Cardiac muscle cell (in vitro differentiated cells and primary cell): Measurements from ENCODE around the gene ATXN3L. TPM values are rescaled to one million over a fixed set of nuclear protein-coding genes. Genes with fewer than 3 reads are reported as not detected.

Experiments
- DNase-seq, 2 donors: peaks; one replicate each; pipeline versions ENCODE4 v3.0.0 to v3.0.0-alpha.2; 2010 to 2017; ENCODE audit warnings: low read depth in 1 of 2, low spot score in 1 of 2
- H3K27ac ChIP-seq: fragments of 200-600 bp; sonication (generic); 2 replicates; pipeline ENCODE4 v1.5.1; 2016
- H3K27me3 ChIP-seq: fragments of 200-600 bp; sonication (generic); 2 replicates; pipeline ENCODE4 v1.6.0; 2016; ENCODE audit warnings: control low read depth
- H3K36me3 ChIP-seq: fragments of 200-600 bp; sonication (generic); 2 replicates; pipeline ENCODE4 v1.5.1; 2016; ENCODE audit warnings: control low read depth
- H3K4me1 ChIP-seq: fragments of 200-600 bp; sonication (generic); 2 replicates; pipeline ENCODE4 v1.8.1; 2017; ENCODE audit warnings: low read depth, mild to moderate bottlenecking, mixed run types
- H3K4me3 ChIP-seq: fragments of 200-600 bp; sonication (generic); 2 replicates; pipeline ENCODE4 v1.5.1; 2016; ENCODE audit warnings: mild to moderate bottlenecking
- H3K9me3 ChIP-seq: fragments of 200-600 bp; sonication (generic); 2 replicates; pipeline ENCODE4 v1.5.1; 2017; ENCODE audit warnings: low read depth, mild to moderate bottlenecking, control low read depth
- polyA plus RNA-seq: library from polyadenylated mRNA; unstranded; fragments of >200 nt; fragmentation: Nextera tagmentation; extraction: Ambion mirVana; gene quantifications from 2 replicates; pipeline ENCODE4 v1.2.1, GENCODE V29; 2016
- total RNA-seq: library from RNA; depleted of rRNA; stranded (reverse); fragments of >200 nt; gene quantifications from 2 replicates; pipeline ENCODE4 v1.2.3, GENCODE V29; 2016
- TF ChIP-seq, protein P1 (sequence below): IDR thresholded peaks from 2 replicates; pipeline ENCODE4 v1.5.1; 2012; ENCODE audit warnings: low read depth, mild to moderate bottlenecking, low read length

Gene ATXN3L
- total and polyA plus RNA-seq, 2 experiments from 2014 or later = not detected

DNA sequence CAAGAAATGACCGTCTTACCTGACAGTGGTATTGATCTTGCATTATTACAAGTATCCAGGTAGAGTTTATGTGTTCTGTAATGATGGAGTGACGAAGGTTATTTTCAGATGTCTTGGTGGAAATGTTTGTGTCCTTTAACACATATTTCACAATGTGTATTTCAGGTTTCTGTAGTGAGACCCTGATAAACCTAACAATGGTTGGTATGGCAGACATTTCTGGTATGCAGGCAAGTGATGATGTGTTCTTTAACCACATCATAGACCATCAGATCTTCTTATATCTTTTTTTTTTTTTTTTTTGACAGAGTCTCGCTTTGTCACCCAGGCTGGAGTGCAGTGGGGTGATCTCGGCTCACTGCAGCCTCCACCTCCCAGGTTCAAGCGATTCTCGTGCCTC is 14.6 kb upstream of the ATXN3L start:
- H3K4me1 ChIP-seq = no peaks in the 10 kb centered on the region
- no peak overlapping the region for H3K4me3 ChIP-seq
- TF ChIP-seq, protein P1, sequence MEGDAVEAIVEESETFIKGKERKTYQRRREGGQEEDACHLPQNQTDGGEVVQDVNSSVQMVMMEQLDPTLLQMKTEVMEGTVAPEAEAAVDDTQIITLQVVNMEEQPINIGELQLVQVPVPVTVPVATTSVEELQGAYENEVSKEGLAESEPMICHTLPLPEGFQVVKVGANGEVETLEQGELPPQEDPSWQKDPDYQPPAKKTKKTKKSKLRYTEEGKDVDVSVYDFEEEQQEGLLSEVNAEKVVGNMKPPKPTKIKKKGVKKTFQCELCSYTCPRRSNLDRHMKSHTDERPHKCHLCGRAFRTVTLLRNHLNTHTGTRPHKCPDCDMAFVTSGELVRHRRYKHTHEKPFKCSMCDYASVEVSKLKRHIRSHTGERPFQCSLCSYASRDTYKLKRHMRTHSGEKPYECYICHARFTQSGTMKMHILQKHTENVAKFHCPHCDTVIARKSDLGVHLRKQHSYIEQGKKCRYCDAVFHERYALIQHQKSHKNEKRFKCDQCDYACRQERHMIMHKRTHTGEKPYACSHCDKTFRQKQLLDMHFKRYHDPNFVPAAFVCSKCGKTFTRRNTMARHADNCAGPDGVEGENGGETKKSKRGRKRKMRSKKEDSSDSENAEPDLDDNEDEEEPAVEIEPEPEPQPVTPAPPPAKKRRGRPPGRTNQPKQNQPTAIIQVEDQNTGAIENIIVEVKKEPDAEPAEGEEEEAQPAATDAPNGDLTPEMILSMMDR = no peak
- H3K27me3 ChIP-seq = no peaks in the 10 kb centered on the region
- no peaks in the 10 kb centered on the region for H3K36me3 ChIP-seq
- DNase-seq = peak in 1 of 2 donors; percentile 21
- no peak overlapping the region for H3K27ac ChIP-seq
- no peaks in the 10 kb centered on the region for H3K9me3 ChIP-seq

DNA sequence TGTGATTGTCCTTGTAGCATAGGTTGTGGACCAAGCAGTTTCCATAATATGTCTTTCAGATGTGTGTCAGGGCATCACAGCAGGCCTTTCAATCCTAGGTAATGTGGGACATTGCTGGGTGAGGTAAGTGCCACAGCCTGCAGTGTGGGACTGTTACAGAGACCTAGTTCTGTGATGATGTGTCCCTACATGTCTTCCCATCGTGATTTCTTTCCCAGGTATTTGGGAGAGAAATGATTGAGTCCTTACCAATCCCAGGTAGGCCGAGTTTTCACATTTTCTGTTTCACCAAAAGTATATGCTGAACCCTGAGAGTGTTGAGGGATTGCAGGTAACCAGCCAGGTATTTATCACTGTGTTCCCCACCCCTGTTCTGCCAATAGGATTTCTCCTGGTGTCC is 10.6 kb upstream of the ATXN3L start:
- Histone ChIP-seq H3K4me1 (no peaks in the 10 kb centered on the region), H3K27ac (no peak overlapping the region), H3K27me3 (no peaks in the 10 kb centered on the region), H3K4me3 (no peak overlapping the region), H3K36me3 (no peaks in the 10 kb centered on the region), H3K9me3 (no peaks in the 10 kb centered on the region)
- TF ChIP-seq, protein P1 = no peak
- no peak for DNase-seq

DNA sequence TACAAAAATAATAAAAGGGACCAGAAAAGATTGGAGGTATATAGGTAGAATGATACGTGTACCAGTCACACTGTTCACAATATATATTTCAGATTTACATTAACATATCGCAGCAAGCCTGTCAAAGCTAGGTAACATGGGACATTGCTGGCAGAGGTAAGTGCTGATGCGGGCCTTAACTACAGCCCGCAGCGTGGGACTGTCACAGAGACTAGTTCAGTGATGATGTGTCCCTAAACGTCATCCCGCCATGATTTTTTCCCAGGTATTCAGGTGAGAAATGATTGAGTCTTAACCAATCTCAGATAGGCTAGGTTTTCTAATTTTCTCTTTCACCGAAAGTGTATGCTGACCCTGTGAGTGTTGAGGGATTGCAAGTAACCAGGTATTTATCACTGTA is 7.8 kb upstream of the ATXN3L start:
- TF ChIP-seq, protein P1 = no peak
- Histone ChIP-seq H3K27me3 (no peaks in the 10 kb centered on the region), H3K9me3 (no peaks in the 10 kb centered on the region), H3K4me3 (no peak overlapping the region), H3K36me3 (no peaks in the 10 kb centered on the region), H3K4me1 (no peaks in the 10 kb centered on the region), H3K27ac (no peak overlapping the region)
- DNase-seq = no peak

DNA sequence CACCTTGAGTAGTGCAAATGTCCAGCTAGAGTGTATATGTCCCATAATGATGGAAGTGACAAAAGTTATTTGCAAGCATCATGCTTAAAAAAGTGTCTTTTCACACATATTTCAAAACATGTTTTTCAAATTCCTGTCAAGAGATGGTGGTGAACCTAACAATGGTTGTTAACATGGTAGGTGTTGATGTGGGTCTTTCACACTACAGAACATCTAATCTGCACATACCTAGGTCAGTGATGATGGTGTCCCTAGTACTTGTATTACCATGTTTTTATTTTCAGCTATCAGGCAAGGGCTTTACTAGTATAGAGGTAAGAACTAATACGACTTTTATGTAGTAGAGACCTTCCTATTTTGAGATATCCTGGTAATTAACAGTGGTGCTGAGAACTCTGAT is 3.4 kb upstream of the ATXN3L start:
- DNase-seq = no peak
- no peaks in the 10 kb centered on the region for H3K27me3 ChIP-seq
- no peaks in the 10 kb centered on the region for H3K36me3 ChIP-seq
- no peaks in the 10 kb centered on the region for H3K9me3 ChIP-seq
- H3K4me3 ChIP-seq = no peak overlapping the region
- TF ChIP-seq, protein P1 = no peak
- H3K4me1 ChIP-seq = no peaks in the 10 kb centered on the region
- no peak overlapping the region for H3K27ac ChIP-seq

DNA sequence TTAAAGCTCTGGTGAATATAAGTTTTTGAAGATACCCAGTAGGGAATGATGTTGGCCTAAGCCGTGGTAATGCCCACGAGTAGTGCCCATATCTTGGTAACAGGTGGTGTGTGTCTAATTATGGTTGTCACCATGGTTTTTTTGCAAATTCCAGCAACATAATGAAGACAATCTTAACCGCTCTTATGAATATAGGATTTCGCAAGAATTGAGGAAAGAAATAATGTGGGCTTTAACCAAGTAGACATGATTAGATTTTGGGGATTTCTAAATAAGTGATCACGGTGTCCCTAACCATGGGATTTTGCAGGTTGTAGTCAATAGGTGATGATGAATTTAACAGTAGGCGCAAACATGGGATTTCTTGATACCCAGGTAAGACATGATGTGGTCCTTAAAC is 2.5 kb downstream of the ATXN3L start:
- Histone ChIP-seq H3K36me3 (no peaks in the 10 kb centered on the region), H3K4me3 (no peak overlapping the region), H3K9me3 (no peaks in the 10 kb centered on the region), H3K4me1 (no peaks in the 10 kb centered on the region), H3K27me3 (no peaks in the 10 kb centered on the region), H3K27ac (no peak overlapping the region)
- DNase-seq = no peak
- TF ChIP-seq, protein P1 = no peak

DNA sequence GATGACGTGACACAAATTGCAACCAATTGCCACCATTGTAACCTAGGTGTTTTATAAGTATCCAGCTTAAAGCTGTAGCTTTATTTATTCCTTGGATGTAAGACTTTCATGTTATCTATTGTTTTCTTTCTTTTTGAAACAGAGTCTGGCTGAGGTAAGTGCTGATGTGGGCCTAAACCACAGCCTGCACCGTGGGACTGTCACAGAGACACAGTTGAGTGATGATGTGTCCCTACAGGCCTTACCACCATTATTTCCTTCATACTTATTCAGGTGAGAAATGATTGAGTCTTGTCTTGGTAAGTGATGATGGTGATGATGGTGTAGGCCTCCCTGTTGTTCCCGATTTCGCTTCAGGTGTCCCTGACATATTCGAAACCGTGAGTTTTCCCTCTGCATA is 8.3 kb downstream of the ATXN3L start:
- Histone ChIP-seq H3K27ac (no peak overlapping the region), H3K36me3 (no peaks in the 10 kb centered on the region), H3K27me3 (no peaks in the 10 kb centered on the region), H3K4me1 (no peaks in the 10 kb centered on the region), H3K4me3 (no peak overlapping the region), H3K9me3 (no peaks in the 10 kb centered on the region)
- TF ChIP-seq, protein P1 = no peak
- DNase-seq = no peak
